GM18502 (cell line): ENCODE measurements around the gene MORC3.
"Not testable (repeated sequence)": the region's sequence is repeated elsewhere in the genome, so short reads cannot be mapped to it uniquely, and the experiment has no call there.

Experiments
- ATAC-seq: cut with Tn5 transposase; IDR thresholded peaks from one replicate; pipeline ENCODE4 v1.9.1; 2021; ENCODE audit warnings: mild to moderate bottlenecking; ENCODE audit not compliant: unreplicated experiment, poor library complexity

Gene MORC3

DNA sequence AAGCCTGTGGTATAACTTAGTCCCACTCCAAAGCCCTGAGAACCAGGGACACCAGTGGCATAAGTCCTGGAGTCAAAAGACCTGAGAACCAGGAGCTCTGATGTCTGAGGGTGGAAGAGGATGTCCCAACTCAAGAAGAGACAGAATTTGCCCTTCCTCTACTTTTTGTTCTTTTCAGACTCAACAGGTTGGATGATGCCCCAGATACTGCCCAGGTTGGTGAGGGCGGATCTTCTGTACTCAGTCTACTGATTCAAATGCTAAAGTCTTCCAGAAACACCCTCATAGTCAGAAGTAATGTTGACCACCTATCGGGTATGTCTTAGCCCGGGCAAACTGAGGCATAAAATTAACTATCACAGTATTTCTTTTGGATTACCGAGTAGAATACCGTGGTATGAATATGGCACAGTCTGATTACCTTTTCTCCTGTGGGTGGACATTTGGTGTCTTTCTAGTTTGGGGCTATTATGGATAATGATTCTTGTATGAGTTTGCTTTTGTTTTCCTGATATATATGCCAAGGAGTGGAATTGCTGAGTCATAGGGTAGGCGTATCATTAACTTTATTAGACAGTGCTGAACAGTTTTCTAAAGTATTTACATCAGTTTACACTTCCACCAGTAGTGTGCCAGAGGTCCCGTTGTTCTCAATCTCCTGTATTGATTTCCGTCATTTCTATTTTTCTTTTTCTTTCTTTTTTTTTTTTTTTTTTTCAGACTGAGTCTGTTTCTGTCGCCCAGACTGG lies 62.0 kb downstream of the MORC3 start:
- ATAC-seq: no peak

DNA sequence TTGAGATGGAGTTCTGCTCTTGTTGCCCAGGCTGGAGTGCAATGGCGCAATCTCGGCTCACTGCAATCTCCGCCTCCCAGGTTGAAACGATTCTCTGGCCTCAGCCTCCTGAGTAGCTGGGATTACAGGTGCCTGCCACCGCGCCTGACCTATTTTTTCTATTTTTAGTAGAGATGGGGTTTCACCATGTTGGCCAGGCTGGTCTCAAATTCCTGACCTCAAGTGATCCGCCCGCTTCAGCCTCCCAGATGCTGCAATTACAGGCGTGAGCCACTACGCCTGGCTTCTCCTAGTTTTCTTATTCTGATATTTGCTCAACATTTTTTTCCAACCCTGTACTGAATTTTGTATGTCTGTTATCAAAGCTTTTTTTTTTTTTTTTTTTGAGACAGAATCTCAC lies 62.7 kb downstream of the MORC3 start:
- ATAC-seq: not testable (repeated sequence)

DNA sequence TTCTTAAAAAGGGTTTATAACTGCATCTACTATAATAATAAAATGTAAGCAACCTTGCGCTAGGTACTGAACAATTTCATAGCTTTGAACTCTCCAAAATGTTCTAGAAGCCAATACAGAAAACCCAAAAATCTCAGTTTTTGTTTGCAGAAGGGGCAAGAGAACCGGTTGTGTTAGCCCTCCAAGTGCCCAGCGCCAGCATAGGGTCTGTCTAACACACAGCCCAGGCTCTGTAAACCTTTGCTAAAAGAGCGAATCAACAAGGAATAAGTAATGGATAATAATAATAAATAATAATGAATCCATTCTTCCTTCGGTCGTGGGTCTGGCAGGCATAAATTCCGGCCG lies 64.9 kb downstream of the MORC3 start:
- ATAC-seq: peak; percentile 11

DNA sequence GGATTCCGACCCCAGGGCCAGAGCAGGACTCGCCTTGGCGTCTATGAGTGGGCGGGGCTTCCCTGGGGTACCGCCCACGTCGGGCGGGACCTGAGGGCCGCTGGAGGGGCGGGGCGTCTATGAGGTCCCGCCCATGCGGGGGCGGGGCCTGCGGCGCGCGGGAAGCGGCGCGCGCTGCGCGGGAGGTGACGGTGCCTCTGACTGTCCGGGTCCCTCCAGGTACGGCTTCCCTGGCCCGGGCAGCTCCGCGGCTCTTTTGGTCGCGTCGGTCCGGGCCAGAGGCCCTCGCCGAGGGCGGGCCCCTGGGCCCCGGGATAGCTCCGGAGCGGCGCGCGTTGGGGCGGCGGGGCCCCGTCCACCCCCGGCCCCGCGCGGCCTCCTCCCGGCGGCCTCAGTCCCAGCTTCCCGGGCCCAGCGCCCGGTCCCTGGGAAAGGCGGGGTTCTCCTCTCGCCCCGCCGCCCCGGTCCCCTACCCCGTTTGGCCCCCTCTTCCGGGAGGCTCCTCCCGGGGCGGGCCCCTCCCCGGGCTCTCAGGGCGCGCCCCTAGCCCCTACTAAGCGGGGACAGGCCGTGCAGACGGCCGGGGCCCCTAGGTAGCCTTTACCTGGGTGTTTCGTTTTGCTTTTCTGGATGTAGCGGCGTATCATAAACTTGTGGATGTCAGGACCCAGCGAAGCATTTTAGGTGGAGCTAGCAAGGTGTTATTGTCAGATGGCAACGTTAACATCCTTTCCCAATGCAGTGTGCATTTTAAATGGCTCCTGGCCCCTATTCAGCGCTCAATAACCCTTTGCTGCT lies 65.4 kb downstream of the MORC3 start, which contains the start of gene CHAF1B:
TSS of gene CHAF1B (plus strand) at position 160 of the 798 bp plus-strand sequence. CDS start 745 bp downstream, outside the sequence.
- peak; percentile 90 for ATAC-seq

DNA sequence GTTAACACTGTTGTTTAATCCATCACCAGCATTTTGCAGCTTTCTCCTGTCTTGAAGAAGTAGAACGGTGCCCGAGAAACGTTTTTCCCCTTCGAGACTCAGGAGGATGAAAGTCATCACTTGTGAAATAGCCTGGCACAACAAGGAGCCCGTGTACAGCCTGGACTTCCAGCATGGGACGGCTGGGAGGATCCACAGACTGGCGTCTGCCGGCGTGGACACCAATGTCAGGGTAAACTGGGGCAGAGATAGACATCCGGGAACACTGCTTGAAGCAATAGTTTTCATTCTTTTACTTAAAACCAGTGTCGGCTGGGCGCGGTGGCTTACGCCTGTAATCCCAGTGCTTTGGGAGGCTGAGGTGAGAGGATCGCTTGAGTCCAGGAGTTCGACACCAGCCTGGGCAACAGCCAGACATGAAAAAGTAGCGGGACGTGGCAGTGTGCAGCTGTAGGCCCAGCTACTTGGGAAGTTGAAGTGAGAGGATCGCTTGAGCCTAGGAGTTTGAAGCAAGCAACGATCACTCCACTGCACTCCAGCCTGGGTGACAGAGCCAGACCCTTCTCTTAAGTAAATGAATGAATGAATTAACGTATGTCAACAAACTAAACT lies 66.1 kb downstream of the MORC3 start:
- ATAC-seq: no peak

DNA sequence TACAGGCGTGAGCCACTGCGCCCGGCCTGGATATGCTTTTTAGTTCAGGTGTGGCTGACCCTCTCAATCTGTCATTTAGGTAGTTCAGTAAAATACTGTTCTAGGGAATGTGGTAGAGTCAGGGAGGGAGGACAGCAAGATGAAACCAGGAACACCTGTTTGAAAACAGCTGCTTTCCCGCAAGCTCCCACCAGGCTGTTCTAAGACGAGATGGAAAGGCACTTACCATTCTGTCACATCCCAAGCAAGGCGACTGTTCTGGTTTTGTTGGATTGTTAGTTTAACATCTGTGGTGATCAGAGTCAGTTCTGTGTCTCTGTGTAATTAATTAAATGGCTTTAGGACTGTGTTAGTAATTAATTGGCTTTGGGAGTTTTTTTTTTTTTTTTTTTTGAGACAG lies 68.1 kb downstream of the MORC3 start:
- no peak for ATAC-seq

DNA sequence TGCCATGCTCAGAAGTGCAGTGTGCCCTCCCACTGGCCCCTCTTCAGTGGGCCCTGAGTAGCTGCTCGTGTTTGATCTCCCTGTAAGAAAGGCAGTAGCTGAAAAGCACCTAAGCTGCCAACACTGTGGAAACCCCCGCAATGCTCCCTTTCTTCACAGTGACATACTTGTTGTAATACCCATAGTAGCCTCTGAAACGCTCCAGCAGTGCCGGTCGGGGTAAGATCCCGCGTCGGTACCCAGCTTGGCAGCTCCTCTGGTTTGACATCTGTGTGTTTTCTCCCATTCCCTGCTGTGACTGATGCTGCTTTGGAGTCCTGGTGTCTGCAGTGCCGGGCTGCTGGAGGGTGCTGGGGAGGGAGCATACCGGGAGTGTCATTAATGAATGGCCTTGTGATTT lies 68.8 kb downstream of the MORC3 start:
- no peak for ATAC-seq

DNA sequence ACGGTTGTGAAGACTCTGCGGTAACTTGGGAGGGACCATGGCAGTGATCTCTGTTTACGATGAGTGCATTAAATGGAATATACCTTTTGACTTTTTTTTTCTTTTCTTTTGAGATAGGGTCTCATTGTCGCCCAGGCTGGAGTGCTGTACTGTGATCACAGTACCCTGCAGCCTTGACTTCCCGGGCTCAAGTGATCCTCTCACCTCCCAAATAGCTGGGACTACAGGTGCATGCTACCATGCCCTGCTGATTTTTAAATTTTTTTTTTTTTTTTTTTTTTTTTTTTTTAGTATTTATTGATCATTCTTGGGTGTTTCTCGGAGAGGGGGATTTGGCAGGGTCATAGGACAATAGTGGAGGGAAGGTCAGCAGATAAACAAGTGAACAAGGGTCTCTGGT lies 71.7 kb downstream of the MORC3 start:
- not testable (repeated sequence) for ATAC-seq

DNA sequence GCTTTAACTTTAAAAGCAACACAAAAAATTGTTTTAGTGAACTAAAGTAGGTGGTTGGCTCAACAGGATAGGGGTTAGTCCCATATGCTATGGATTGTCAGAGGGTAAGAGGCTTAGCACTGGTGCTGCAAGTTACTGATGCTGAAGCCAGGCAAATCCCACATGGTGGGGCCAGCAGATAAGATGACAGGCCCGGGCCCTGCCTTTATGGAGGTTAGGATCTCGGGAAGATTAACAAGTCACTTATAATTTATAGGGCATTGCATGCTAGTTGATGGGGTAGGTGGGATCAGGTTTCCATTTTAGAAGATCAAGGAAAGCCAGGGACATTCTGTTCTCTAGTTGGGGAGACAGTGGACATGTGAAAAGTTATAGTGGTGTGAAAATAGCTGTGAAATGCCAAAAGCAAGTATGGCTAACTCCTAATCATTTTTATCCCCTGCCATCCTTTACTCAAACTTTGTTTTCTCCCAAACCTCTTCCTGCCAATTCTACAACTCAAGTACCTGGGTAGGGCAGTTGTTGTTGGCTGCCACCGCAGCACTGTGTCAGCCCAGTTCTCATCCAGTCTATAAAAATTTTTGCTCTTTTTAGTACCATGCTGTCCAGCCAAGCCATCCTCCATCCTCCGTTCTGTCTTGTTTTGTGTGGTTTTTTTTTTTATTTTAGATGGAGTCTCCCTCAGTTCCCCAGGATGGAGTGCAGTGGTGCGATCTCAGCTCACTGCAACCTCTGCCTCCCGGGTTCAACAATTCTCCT lies 75.5 kb downstream of the MORC3 start:
- ATAC-seq: no peak

DNA sequence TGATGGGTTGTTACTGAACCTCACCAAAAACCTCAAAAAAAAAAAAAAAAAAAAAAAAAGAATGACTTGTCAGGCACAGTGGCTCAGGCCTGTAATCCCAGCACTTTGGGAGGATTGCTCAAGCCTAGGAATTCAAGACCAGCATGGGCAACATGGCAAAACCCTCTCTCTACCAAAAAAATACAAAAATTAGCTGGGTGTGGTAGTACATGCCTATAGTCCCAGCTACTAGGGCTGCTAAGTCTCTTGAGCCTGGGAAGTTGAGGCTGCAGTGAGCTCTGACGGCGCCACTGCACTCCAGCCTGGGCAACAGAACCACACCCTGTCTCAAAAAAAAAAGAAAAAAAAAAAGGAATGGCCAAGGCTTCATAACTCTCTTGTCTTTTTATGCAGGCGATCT lies 76.3 kb downstream of the MORC3 start:
- no peak for ATAC-seq

DNA sequence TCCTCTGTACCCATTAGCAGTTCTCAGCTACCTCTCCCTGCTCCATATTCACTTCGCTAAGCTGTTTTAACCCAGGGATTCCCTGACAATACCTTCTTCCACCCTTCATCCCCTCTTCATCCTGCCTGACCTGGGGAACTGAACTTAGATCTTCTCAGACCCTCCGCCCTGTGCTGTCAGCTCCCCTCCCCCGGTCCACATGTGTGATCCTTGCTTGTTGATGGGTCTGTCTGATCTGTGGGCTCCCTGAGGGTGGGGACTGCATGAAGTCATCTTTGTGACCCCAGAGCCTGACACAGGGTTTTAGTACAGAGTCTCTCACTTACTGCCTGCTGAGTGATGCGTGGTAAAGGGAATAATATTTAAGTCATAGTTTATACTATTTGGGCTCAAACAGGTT lies 77.0 kb downstream of the MORC3 start:
- no peak for ATAC-seq

DNA sequence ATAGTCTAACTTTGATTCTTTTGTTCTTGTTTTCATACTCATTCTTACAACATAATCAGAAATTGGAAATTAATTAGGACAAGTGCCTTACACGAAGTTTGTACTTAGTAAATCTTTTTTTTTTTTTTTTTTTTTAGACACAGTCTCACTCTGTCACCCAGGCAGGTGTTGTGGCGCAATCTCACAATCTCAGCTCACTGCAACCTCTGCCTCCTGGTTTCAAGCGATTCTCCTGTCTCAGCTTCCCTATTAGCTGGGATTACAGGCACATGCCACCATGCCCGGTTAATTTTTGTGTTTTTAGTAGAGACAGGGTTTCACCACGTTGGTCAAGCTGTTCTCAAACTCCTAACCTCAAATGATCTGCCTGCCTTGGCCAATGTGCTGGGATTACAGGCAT lies 77.6 kb downstream of the MORC3 start:
- no peak for ATAC-seq

DNA sequence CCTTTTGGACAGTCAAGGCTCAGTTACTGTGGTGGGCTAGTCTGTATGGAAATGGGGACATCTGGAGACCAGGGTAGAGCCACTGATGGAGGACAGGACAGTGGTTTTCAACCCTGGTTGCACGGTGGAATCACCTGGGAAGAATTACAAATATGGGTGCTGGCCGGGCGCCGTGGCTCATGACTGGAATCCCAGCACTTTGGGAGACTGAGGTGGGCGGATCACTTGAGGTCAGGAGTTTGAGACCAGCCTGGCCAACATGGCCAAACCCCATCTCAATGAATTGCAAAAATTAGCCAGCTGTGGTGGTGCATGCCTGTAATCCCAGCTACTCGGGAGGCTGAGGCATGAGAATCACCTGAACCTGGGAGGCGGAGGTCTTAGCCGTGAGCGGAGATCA lies 79.7 kb downstream of the MORC3 start:
- not testable (repeated sequence) for ATAC-seq

DNA sequence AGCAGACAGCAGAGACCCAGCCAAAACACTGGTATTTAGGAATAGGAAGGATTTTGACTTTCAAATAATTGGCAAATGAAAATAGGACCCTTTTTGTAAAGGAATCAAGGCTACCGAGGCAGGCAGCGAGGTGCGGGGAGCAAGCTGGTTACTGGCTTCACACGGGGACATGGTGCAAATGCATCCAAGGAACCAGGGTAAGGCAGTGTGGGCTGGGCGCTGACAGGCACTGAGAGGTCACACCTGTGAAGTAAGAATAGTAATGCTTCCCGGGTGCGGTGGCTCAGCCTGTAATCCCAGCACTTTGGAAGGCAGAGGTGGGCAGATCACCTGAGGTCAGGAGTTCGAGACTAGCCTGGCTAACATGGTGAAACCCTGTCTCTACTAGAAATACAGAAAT lies 80.7 kb downstream of the MORC3 start:
- ATAC-seq: no peak

DNA sequence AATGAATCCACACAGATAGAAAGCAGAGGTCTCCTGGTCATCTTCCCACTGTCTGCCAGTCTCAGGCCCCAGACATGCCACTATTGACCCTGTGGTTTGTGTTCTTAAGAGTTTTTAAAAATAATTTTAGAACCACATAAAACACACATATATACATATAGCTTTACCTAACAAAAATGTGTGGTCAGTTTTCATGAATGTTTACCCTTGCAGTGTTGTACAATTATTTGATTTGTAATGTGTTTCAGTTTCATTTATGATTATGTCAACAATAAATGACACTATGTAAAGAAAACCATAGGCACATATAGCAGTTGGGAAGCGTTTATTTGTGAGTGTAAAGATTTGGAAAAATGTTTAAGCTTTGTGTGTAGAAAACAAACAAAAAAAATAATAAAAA lies 82.3 kb downstream of the MORC3 start:
- no peak for ATAC-seq

DNA sequence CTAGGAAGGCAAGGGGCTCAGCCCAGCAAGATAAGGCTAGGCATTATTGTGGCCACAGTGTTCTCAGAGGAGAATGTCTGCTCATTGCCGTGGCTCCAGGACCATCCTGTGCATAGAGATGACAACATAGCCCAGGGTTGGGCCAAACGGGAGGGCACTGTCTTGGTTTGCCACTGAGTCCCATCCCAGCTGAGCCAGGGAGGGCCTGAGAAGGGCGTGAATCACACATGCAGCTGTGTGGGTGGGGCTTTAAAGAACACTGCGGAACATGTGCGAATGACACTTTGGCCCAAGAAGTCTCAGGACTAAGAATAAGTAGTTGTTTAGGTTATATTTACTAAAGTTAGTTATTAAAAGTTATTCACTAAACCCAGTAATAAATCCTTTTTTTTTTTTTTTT lies 83.7 kb downstream of the MORC3 start:
- no peak for ATAC-seq

DNA sequence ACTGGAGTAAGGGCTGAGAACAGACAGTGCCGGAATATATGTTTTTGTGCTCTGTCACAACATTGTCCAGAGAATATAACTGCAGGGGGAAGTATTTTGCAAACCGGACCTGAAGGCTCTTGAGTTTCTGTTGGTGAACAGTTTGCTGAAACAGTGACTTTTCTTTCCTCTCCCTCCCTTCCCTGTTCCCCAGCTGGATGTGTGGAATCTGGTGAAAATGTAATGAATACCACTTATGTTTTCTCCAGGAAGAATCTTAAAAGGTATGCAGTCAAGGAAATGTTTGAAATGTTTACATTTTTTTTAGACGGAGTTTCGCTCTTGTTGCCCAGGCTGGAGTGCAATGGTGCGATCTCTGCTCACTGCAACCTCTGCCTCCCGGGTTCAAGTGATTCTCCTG lies 88.6 kb downstream of the MORC3 start:
- no peak for ATAC-seq

DNA sequence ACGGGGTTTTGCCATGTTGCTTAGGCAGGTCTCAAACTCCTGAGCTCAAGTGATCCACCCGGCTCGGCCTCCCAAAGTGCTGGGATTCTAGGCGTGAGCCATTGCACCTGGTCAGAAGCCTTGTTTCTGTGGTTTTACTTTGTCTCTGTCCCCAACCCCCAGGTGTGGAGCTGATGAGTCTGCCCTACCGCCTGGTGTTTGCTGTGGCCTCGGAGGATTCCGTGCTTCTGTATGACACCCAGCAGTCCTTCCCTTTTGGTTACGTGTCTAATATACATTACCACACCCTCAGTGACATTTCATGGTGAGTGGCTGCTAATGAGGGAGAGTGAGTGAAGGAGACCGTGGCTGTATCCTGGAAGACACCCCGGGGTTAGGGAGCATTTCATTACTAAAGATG lies 91.3 kb downstream of the MORC3 start:
- no peak for ATAC-seq

DNA sequence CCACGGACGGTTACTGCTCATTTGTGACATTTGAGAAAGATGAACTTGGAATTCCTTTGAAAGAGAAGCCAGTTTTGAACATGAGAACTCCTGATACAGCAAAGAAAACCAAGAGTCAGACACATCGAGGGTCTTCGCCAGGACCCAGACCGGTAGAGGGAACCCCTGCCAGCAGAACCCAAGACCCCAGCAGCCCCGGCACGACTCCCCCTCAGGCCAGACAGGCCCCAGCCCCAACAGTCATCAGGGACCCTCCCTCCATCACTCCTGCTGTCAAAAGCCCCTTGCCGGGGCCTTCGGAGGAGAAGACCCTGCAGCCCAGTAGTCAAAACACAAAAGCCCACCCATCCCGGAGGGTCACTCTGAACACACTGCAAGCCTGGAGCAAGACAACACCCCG lies 92.9 kb downstream of the MORC3 start:
- no peak for ATAC-seq

DNA sequence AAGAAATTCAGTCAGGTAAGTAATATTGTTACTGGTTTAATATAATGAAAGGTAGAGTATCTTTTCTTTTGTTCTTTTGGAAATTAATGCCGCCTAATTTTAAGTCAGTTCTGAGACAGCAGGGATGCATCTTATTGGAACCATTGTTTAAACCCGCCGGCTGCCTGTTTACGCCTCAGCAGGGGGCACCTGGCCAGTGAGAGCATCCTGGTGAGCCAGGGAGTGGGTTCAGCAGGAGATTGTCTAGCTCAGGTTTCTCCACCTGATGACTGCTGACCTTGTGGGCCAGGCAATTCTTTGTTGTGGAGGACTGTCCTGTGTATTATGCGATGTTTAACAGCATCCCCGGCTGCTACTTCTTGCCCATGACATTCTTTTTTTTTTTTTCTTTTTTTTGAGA lies 95.4 kb downstream of the MORC3 start:
- ATAC-seq: no peak

DNA sequence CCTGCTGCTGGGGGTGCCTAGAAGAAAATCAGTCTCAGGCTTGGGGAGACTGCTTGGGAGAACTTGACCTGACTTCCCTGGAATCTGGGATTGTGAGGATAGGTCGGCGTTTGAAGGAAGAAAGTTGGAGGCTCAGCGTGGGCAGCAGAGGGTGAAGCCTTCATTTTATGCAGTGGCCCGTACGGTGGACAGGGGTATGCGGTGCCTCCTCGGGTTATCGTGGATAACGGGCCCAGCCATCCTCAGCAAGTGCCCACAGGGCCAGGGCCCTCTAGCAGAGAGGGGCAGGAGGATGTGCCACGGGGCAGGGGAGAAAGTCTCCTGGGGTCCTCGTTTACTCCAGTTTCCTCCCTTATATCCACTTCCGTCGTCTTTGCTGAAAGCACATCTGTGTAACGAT lies 99.2 kb downstream of the MORC3 start:
- no peak for ATAC-seq
